SK-N-SH (cell line): ENCODE measurements around the gene EFHD2. TPM values are rescaled to one million over a fixed set of nuclear protein-coding genes. Genes with fewer than 3 reads are reported as not detected.

Experiments used
- CTCF ChIA-PET: fragments of 300-600, 350-600 bp; formaldehyde crosslinking; extraction: SDS; loops from one replicate; lab custom pipeline; 2021; lab: Yijun Ruan, JAX
- POLR2A ChIA-PET: fragments of 350-600 bp; sonication (Branson Sonifier 250); formaldehyde crosslinking; extraction: SDS; loops from one replicate; lab custom pipeline; 2020; ENCODE audit warnings: antibody characterized with exemption, inconsistent platforms; lab: Yijun Ruan, JAX
- DNase-seq: peaks from one replicate; pipeline ENCODE4 v3.0.0; 2012
- H2AFZ ChIP-seq: fragments of 200-600 bp; sonication (generic); 2 replicates; pipeline ENCODE4 v1.8.1; 2016; ENCODE audit warnings: antibody characterized with exemption, mild to moderate bottlenecking, low read depth
- H3F3A ChIP-seq: fragments of 200-600 bp; sonication (generic); replicated peaks from 2 replicates; pipeline ENCODE3; 2016; ENCODE audit warnings: antibody characterized with exemption, mild to moderate bottlenecking; ENCODE audit not compliant: insufficient read depth
- H3K27ac ChIP-seq, 2 experiments: fragments of 200-500 bp in 1 of 2; fragments of 200-600 bp in 1 of 2; sonication (Bioruptor generic) in 1 of 2; sonication (generic), shearing (Covaris generic) in 1 of 2; 2 replicates each; pipeline versions ENCODE4 v1.5.1 to v1.6.1; 2014 to 2016; ENCODE audit warnings: low read depth in 2 of 2, inconsistent platforms in 1 of 2, low read length in 1 of 2, mild to moderate bottlenecking in 1 of 2, mixed read lengths in 1 of 2
- H3K27me3 ChIP-seq: fragments of 200-600 bp; sonication (generic), shearing (Covaris generic); 2 replicates; pipeline ENCODE4 v1.6.1; 2016; ENCODE audit warnings: mixed run types; ENCODE audit not compliant: insufficient read depth
- H3K36me3 ChIP-seq, 2 experiments: fragments of 200-500 bp in 1 of 2; fragments of 200-600 bp in 1 of 2; sonication (Bioruptor generic) in 1 of 2; sonication (generic) in 1 of 2; replicated peaks in 1 of 2; 2 replicates each; pipeline versions ENCODE3 to v1.5.1; 2014 to 2016; ENCODE audit warnings: low read length in 1 of 2, mild to moderate bottlenecking in 1 of 2; ENCODE audit not compliant: insufficient read depth in 2 of 2, control insufficient read depth in 1 of 2
- H3K4me1 ChIP-seq, 2 experiments: fragments of 200-500 bp in 1 of 2; fragments of 200-600 bp in 1 of 2; sonication (Bioruptor generic) in 1 of 2; sonication (generic), shearing (Covaris generic) in 1 of 2; 2 replicates each; pipeline versions ENCODE4 v1.5.1 to v1.6.1; 2014 to 2016; ENCODE audit warnings: low read depth in 1 of 2, low read length in 1 of 2, mixed run types in 1 of 2; ENCODE audit not compliant: insufficient read depth in 2 of 2, control insufficient read depth in 1 of 2
- H3K4me2 ChIP-seq: fragments of 200-600 bp; sonication (generic), shearing (Covaris generic); 2 replicates; pipeline ENCODE4 v1.6.1; 2017; ENCODE audit warnings: mixed run types
- H3K4me3 ChIP-seq, 2 experiments: fragments of 200-500 bp in 1 of 2; fragments of 200-600 bp in 1 of 2; sonication (Bioruptor generic) in 1 of 2; sonication (generic), shearing (Covaris generic) in 1 of 2; 2 replicates each; pipeline versions ENCODE4 v1.5.1 to v1.8.1; 2014 to 2016; ENCODE audit warnings: low read depth in 2 of 2, inconsistent platforms in 1 of 2, low read length in 1 of 2, mild to moderate bottlenecking in 1 of 2, mixed read lengths in 1 of 2, moderate library complexity in 1 of 2
- H3K79me2 ChIP-seq: fragments of 200-600 bp; sonication (generic); 2 replicates; pipeline ENCODE4 v1.8.1; 2017; ENCODE audit warnings: mild to moderate bottlenecking; ENCODE audit not compliant: insufficient read depth
- H3K9ac ChIP-seq: fragments of 200-600 bp; sonication (generic); 2 replicates; pipeline ENCODE4 v1.6.1; 2017; ENCODE audit warnings: mixed run types
- H3K9me2 ChIP-seq: fragments of 200-600 bp; sonication (generic); 2 replicates; pipeline ENCODE4 v1.6.1; 2017; ENCODE audit warnings: mixed run types
- H3K9me3 ChIP-seq: fragments of 200-600 bp; sonication (generic); 2 replicates; pipeline ENCODE4 v1.6.1; 2017; ENCODE audit warnings: mixed run types, mild to moderate bottlenecking, moderate library complexity
- H4K20me1 ChIP-seq: fragments of 200-600 bp; sonication (generic); 2 replicates; pipeline ENCODE4 v1.6.1; 2017; ENCODE audit warnings: mild to moderate bottlenecking, mixed run types; ENCODE audit not compliant: insufficient read depth
- CHD2 ChIP-seq: fragments of 150-350 bp; IDR thresholded peaks from 2 replicates; pipeline ENCODE4 v1.6.1; 2018; ENCODE audit warnings: low read length; ENCODE audit not compliant: partially characterized antibody
- ELF1 ChIP-seq: IDR thresholded peaks from 2 replicates; pipeline ENCODE4 v1.4.0; 2012
- FOXJ3 ChIP-seq: sonication (generic); formaldehyde crosslinking; IDR thresholded peaks from 2 replicates; pipeline ENCODE4 v1.5.1; 2020; ENCODE audit warnings: mild to moderate bottlenecking, missing genetic modification reagents
- FOXM1 ChIP-seq: IDR thresholded peaks from 2 replicates; pipeline ENCODE4 v1.4.0; 2012; ENCODE audit warnings: low read depth, mild to moderate bottlenecking
- GATA2 ChIP-seq: sonication (generic); formaldehyde crosslinking; IDR thresholded peaks from 2 replicates; pipeline ENCODE4 v1.5.0; 2020; ENCODE audit warnings: mild to moderate bottlenecking, missing genetic modification reagents
- JUND ChIP-seq: IDR thresholded peaks from 2 replicates; pipeline ENCODE4 v1.4.0; 2012
- MAX ChIP-seq: IDR thresholded peaks from 2 replicates; pipeline ENCODE4 v1.4.0; 2012; ENCODE audit warnings: low read depth
- NRF1 ChIP-seq: IDR thresholded peaks from 2 replicates; pipeline ENCODE4 v1.6.1; 2012; ENCODE audit warnings: low read depth, mild to moderate bottlenecking, low read length
- POLR2AphosphoS5 ChIP-seq: IDR thresholded peaks from 2 replicates; pipeline ENCODE4 v1.6.1; 2012; ENCODE audit warnings: low read depth, low read length
- RCOR1 ChIP-seq: fragments of 150-350 bp; IDR thresholded peaks from 2 replicates; pipeline ENCODE4 v1.6.1; 2017; ENCODE audit warnings: antibody characterized with exemption, low read length
- REST ChIP-seq: IDR thresholded peaks from 2 replicates; pipeline ENCODE4 v1.6.1; 2012; ENCODE audit warnings: mild to moderate bottlenecking, low read depth, low read length, moderate library complexity
- RFX5 ChIP-seq: IDR thresholded peaks from 2 replicates; pipeline ENCODE4 v1.6.1; 2012; ENCODE audit warnings: mild to moderate bottlenecking, improper control_type of control experiment, low read length
- SIN3A ChIP-seq: IDR thresholded peaks from 2 replicates; pipeline ENCODE4 v1.6.1; 2012; ENCODE audit warnings: low read depth, mild to moderate bottlenecking, low read length, moderate library complexity, borderline replicate concordance
- TEAD4 ChIP-seq: IDR thresholded peaks from 2 replicates; pipeline ENCODE4 v1.4.0; 2012; ENCODE audit warnings: mild to moderate bottlenecking, borderline replicate concordance; ENCODE audit not compliant: insufficient read depth
- WGBS: methylation state at CpG from one replicate; pipeline ENCODE4 v1.1.6; 2017; ENCODE audit warnings: low lambda C conversion rate; 5-methylcytosine and 5-hydroxymethylcytosine counted together
- polyA plus RNA-seq, 3 experiments: library from polyadenylated mRNA; depleted of rRNA; stranded (reverse); fragments of >200 nt; gene quantifications; 2 replicates each; pipeline ENCODE4 v1.2.3, GENCODE V29; 2012
- TF ChIP-seq, protein P1 (sequence below): fragments of 200-600 bp; sonication (generic); IDR thresholded peaks from 2 replicates; pipeline ENCODE4 v1.6.1; 2017; ENCODE audit warnings: antibody characterized with exemption, mild to moderate bottlenecking, moderate library complexity
- TF ChIP-seq, protein P2 (sequence below): IDR thresholded peaks from 2 replicates; pipeline ENCODE4 v1.4.0; 2012; ENCODE audit warnings: low read depth, borderline replicate concordance

The EFHD2 gene
- polyA plus RNA-seq, 1 of the 3 experiments (the other 2 are of a cell fraction) = 59.8 TPM

- TF ChIP-seq NRF1 (no peak), RCOR1 (no peak), FOXJ3 (CRISPR knock-in tag) (no peak), FOXM1 (no peak), REST (no peak), TEAD4 (no peak), RFX5 (no peak), SIN3A (no peak), CHD2 (no peak), POLR2AphosphoS5 (no peak), JUND (no peak), GATA2 (no peak), MAX (no peak), ELF1 (no peak)
- TF ChIP-seq, protein P1, sequence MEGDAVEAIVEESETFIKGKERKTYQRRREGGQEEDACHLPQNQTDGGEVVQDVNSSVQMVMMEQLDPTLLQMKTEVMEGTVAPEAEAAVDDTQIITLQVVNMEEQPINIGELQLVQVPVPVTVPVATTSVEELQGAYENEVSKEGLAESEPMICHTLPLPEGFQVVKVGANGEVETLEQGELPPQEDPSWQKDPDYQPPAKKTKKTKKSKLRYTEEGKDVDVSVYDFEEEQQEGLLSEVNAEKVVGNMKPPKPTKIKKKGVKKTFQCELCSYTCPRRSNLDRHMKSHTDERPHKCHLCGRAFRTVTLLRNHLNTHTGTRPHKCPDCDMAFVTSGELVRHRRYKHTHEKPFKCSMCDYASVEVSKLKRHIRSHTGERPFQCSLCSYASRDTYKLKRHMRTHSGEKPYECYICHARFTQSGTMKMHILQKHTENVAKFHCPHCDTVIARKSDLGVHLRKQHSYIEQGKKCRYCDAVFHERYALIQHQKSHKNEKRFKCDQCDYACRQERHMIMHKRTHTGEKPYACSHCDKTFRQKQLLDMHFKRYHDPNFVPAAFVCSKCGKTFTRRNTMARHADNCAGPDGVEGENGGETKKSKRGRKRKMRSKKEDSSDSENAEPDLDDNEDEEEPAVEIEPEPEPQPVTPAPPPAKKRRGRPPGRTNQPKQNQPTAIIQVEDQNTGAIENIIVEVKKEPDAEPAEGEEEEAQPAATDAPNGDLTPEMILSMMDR = no peak
- TF ChIP-seq, protein P2, sequence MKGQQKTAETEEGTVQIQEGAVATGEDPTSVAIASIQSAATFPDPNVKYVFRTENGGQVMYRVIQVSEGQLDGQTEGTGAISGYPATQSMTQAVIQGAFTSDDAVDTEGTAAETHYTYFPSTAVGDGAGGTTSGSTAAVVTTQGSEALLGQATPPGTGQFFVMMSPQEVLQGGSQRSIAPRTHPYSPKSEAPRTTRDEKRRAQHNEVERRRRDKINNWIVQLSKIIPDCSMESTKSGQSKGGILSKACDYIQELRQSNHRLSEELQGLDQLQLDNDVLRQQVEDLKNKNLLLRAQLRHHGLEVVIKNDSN = no peak
- no peaks in the 10 kb centered on the region for H3K9me2 ChIP-seq
- no peak overlapping the region for H3K4me2 ChIP-seq
- 90% methylated on average over 16 of the region's 17 CpGs for WGBS
- ChIA-PET POLR2A (no interaction called here), CTCF (interaction anchor here (1.0 to 1.8 kb wide), 2 partner anchors 63 to 82 kb away, joined by 3 to 5 read pairs; no protein-coding TSS in a partner anchor)
- H3K9ac ChIP-seq = no peak overlapping the region
- no peak for DNase-seq
- H3K4me1 ChIP-seq = peaks cover 0 to 20% of the 10 kb centered on the region in 2 experiments; a peak in 1 of 4 replicates
- H3K36me3 ChIP-seq = no peaks in the 10 kb centered on the region
- no peak overlapping the region for H3K4me3 ChIP-seq
- H3K9me3 ChIP-seq = no peaks in the 10 kb centered on the region
- no peaks in the 10 kb centered on the region for H4K20me1 ChIP-seq
- H3F3A ChIP-seq = no peaks in the 10 kb centered on the region
- no peaks in the 10 kb centered on the region for H3K79me2 ChIP-seq
- H2AFZ ChIP-seq = no peak overlapping the region
- H3K27ac ChIP-seq = no peak overlapping the region
- H3K27me3 ChIP-seq = no peaks in the 10 kb centered on the region
These were observed 23.4 kb upstream of the EFHD2 start for GRCh38 chr1:15386164-15386749.
